Bronchial epithelial cell (primary cell): Measurements from ENCODE around the gene TGFB2. TPM values are rescaled to one million over a fixed set of nuclear protein-coding genes. Genes with fewer than 3 reads are reported as not detected.
A peak's percentile ranks its signal among the peaks of the same experiment; 100 is the strongest.

Experiments used
- DNase-seq: peaks from one replicate; pipeline ENCODE4 v3.0.0-alpha.2; 2010; ENCODE audit warnings: low read depth
- FAIRE-seq: peaks from 2 replicates; lab custom pipeline; 2011; peaks lifted over from hg19 to GRCh38; lab: Jason Lieb, UNC
- H3K27me3 ChIP-seq: 2 replicates; pipeline ENCODE4 v1.5.1; 2011; ENCODE audit warnings: low read length; ENCODE audit not compliant: control insufficient read depth, insufficient read depth
- H3K36me3 ChIP-seq: 2 replicates; pipeline ENCODE4 v1.5.1; 2011; ENCODE audit warnings: low read length; ENCODE audit not compliant: control insufficient read depth, insufficient read depth
- H3K4me3 ChIP-seq: 2 replicates; pipeline ENCODE4 v1.5.1; 2011; ENCODE audit warnings: mild to moderate bottlenecking, low read depth, low read length, control low read depth
- CTCF ChIP-seq: IDR thresholded peaks from 2 replicates; pipeline ENCODE4 v1.5.1; 2011; ENCODE audit warnings: mild to moderate bottlenecking, moderate library complexity, low read length, control low read depth, inconsistent platforms; ENCODE audit not compliant: insufficient read depth, severe bottlenecking
- total RNA-seq: library from RNA; depleted of rRNA; stranded (reverse); fragments of >200 nt; gene quantifications from 2 replicates; pipeline ENCODE4 v1.2.1, GENCODE V29; 2014

The TGFB2 gene
- total RNA-seq, 1 donor from 2014 or later: 6.1 TPM

- Histone ChIP-seq H3K36me3 (no peaks in the 10 kb centered on the region), H3K27me3 (no peaks in the 10 kb centered on the region), H3K4me3 (no peak overlapping the region)
- TF ChIP-seq CTCF: no peak
- FAIRE-seq (no peak), DNase-seq (no peak)
Measured at GRCh38 chr1:218462116-218462515, 117.0 kb downstream of the TGFB2 start.

- no peaks in the 10 kb centered on the region for H3K27me3 ChIP-seq
- no peak for TF ChIP-seq CTCF
- no peaks in the 10 kb centered on the region for H3K36me3 ChIP-seq
- FAIRE-seq (no peak), DNase-seq (no peak)
- H3K4me3 ChIP-seq: no peak overlapping the region
Measured at GRCh38 chr1:218462587-218462986, 117.5 kb downstream of the TGFB2 start.

- H3K36me3 ChIP-seq: no peaks in the 10 kb centered on the region
- H3K27me3 ChIP-seq: no peaks in the 10 kb centered on the region
- DNase-seq (peak; percentile 72), FAIRE-seq (no peak)
- no peak overlapping the region for H3K4me3 ChIP-seq
- TF ChIP-seq CTCF: no peak
Measured at GRCh38 chr1:218463194-218464156, 118.3 kb downstream of the TGFB2 start.

- no peaks in the 10 kb centered on the region for H3K36me3 ChIP-seq
- H3K27me3 ChIP-seq: no peaks in the 10 kb centered on the region
- DNase-seq: no peak
- H3K4me3 ChIP-seq: no peak overlapping the region
- no peak for FAIRE-seq
- no peak for TF ChIP-seq CTCF
Measured at GRCh38 chr1:218464871-218465270, 119.7 kb downstream of the TGFB2 start.

GRCh38 chr1:218466341-218467010 lies 121.3 kb downstream of the TGFB2 start:
- Histone ChIP-seq H3K36me3 (no peaks in the 10 kb centered on the region), H3K4me3 (no peak overlapping the region), H3K27me3 (no peaks in the 10 kb centered on the region)
- no peak for TF ChIP-seq CTCF
- no peak for FAIRE-seq
- no peak for DNase-seq
